GM23338 (cell line): ENCODE results near the gene ABR.

Source experiments
- EZH2 ChIP-seq: fragments of 200-600 bp; sonication (generic); IDR thresholded peaks from one replicate; pipeline ENCODE4 v1.8.0; 2017; ENCODE audit warnings: antibody characterized with exemption, mild to moderate bottlenecking, low read depth; ENCODE audit not compliant: unreplicated experiment
- POLR2AphosphoS5 ChIP-seq: IDR thresholded peaks from 2 replicates; pipeline ENCODE4 v1.6.1; 2016; ENCODE audit warnings: antibody characterized with exemption, low read depth
- TF ChIP-seq, protein P1 (sequence below), 2 experiments: fragments of 200-600 bp in 1 of 2; sonication (generic) in 1 of 2; conservative IDR thresholded peaks; 2 replicates each; pipeline versions ENCODE4 v1.5.1 to v1.6.1; 2016 to 2017; ENCODE audit warnings: antibody characterized with exemption in 2 of 2, low read depth in 2 of 2, mild to moderate bottlenecking in 2 of 2, moderate library complexity in 1 of 2

GRCh38 chr17:1033503-1033902 lies 146.3 kb downstream of the ABR start:
- TF ChIP-seq POLR2AphosphoS5 (no peak), EZH2 (no peak)
- TF ChIP-seq, protein P1, sequence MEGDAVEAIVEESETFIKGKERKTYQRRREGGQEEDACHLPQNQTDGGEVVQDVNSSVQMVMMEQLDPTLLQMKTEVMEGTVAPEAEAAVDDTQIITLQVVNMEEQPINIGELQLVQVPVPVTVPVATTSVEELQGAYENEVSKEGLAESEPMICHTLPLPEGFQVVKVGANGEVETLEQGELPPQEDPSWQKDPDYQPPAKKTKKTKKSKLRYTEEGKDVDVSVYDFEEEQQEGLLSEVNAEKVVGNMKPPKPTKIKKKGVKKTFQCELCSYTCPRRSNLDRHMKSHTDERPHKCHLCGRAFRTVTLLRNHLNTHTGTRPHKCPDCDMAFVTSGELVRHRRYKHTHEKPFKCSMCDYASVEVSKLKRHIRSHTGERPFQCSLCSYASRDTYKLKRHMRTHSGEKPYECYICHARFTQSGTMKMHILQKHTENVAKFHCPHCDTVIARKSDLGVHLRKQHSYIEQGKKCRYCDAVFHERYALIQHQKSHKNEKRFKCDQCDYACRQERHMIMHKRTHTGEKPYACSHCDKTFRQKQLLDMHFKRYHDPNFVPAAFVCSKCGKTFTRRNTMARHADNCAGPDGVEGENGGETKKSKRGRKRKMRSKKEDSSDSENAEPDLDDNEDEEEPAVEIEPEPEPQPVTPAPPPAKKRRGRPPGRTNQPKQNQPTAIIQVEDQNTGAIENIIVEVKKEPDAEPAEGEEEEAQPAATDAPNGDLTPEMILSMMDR (conservative IDR thresholded peaks at IDR 0.05; ENCODE audit: low read depth in 2 of 2), result no peak
